Left lung (tissue), 10 donors: Measurements from ENCODE around the gene PTPRA. TPM values are rescaled to one million over a fixed set of nuclear protein-coding genes. Genes with fewer than 3 reads are reported as not detected.
"Not testable (repeated sequence)": the region's sequence is repeated elsewhere in the genome, so short reads cannot be mapped to it uniquely, and the experiment has no call there.

Experiments
- ATAC-seq: fragments of 200-7000 bp; cut with Tn5 transposase; one replicate; pipeline ENCODE4 v1.9.1; 2020; ENCODE audit warnings: moderate library complexity
- DNase-seq, 4 donors: peaks; one replicate each; pipeline ENCODE4 v3.0.0-alpha.2; 2013 to 2020
- H3K27ac ChIP-seq, 2 donors: fragments of 200-600 bp; sonication (generic) in 1 of 2; one replicate each; pipeline versions ENCODE4 v1.5.0 to v1.8.0; 2020 to 2021
- H3K27me3 ChIP-seq, 2 donors: fragments of 200-600 bp; sonication (generic) in 1 of 2; one replicate each; pipeline versions ENCODE4 v1.5.0 to v1.8.0; 2020 to 2021
- H3K36me3 ChIP-seq, 2 donors: fragments of 200-600 bp; sonication (generic) in 1 of 2; one replicate each; pipeline versions ENCODE4 v1.5.0 to v1.8.0; 2020 to 2021
- H3K4me1 ChIP-seq, 2 donors: fragments of 200-600 bp; one replicate each; pipeline ENCODE4 v1.8.0; 2021
- H3K4me3 ChIP-seq, 2 donors: fragments of 200-600 bp; sonication (generic) in 1 of 2; one replicate each; pipeline versions ENCODE4 v1.5.0 to v1.8.0; 2020 to 2021; ENCODE audit warnings: mild to moderate bottlenecking in 1 of 2
- H3K9me3 ChIP-seq, 2 donors: fragments of 200-600 bp; sonication (generic) in 1 of 2; one replicate each; pipeline versions ENCODE4 v1.5.0 to v1.8.0; 2020 to 2021
- intact Hi-C, 2 donors: fragments of 100-400 bp; cut with DNase I; formaldehyde crosslinking; loops; one replicate each; pipeline versions ENCODE4 v1.11.2 to v1.14.2; 2022
- polyA plus RNA-seq, 6 donors: library from polyadenylated mRNA; unstranded; fragments of 120-200 nt; gene quantifications; one replicate each; pipeline ENCODE4 v1.2.1, GENCODE V29; 2013; ENCODE audit not compliant: insufficient read length in 6 of 6
- total RNA-seq, 2 donors: library from RNA; stranded (reverse); fragmentation: NEBNext Ultra II Directional; extraction: Animal tissue kit (Norgen Biotek cat#: 25700); gene quantifications; one replicate each; pipeline ENCODE4 v1.2.1, GENCODE V29; 2021
- TF ChIP-seq, protein P1 (sequence below), 2 donors: fragments of 200-600 bp; sonication (generic) in 1 of 2; IDR thresholded peaks; one replicate each; pipeline versions ENCODE4 v1.5.0 to v1.8.0; 2021; ENCODE audit warnings: antibody characterized with exemption in 2 of 2
- donor health status: DM: no; HTN: yes; CAD: no.
- donor health status: DM: no; HTN: no; CAD: no.

The PTPRA gene
- total and polyA plus RNA-seq, 8 donors: 51.0 to 88.1 (median 78.6) TPM

- H3K36me3 ChIP-seq: peaks cover 0 to 72% of the 10 kb centered on the region in 2 donors
- no peak for DNase-seq
- no peak overlapping the region for H3K4me3 ChIP-seq
- H3K4me1 ChIP-seq: no peaks in the 10 kb centered on the region
- ATAC-seq: no peak
- TF ChIP-seq, protein P1, sequence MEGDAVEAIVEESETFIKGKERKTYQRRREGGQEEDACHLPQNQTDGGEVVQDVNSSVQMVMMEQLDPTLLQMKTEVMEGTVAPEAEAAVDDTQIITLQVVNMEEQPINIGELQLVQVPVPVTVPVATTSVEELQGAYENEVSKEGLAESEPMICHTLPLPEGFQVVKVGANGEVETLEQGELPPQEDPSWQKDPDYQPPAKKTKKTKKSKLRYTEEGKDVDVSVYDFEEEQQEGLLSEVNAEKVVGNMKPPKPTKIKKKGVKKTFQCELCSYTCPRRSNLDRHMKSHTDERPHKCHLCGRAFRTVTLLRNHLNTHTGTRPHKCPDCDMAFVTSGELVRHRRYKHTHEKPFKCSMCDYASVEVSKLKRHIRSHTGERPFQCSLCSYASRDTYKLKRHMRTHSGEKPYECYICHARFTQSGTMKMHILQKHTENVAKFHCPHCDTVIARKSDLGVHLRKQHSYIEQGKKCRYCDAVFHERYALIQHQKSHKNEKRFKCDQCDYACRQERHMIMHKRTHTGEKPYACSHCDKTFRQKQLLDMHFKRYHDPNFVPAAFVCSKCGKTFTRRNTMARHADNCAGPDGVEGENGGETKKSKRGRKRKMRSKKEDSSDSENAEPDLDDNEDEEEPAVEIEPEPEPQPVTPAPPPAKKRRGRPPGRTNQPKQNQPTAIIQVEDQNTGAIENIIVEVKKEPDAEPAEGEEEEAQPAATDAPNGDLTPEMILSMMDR (IDR thresholded peaks at IDR 0.05): no peak
- no peaks in the 10 kb centered on the region for H3K9me3 ChIP-seq
- H3K27me3 ChIP-seq: no peaks in the 10 kb centered on the region
- no peak overlapping the region for H3K27ac ChIP-seq
- intact Hi-C loops: no loop called here
These were observed 138.5 kb downstream of the PTPRA start for GRCh38 chr20:3011752-3012151.

- H3K36me3 ChIP-seq: peaks cover 0 to 63% of the 10 kb centered on the region in 2 donors
- no peak overlapping the region for H3K4me3 ChIP-seq
- H3K27ac ChIP-seq: no peak overlapping the region
- ATAC-seq (no peak), DNase-seq (no peak)
- intact Hi-C loops: no loop called here
- TF ChIP-seq, protein P1 (IDR thresholded peaks at IDR 0.05): no peak
- no peaks in the 10 kb centered on the region for H3K4me1 ChIP-seq
- H3K9me3 ChIP-seq: no peaks in the 10 kb centered on the region
- H3K27me3 ChIP-seq: no peaks in the 10 kb centered on the region
These were observed 140.5 kb downstream of the PTPRA start for GRCh38 chr20:3013771-3014170.

- Histone ChIP-seq H3K27me3 (no peaks in the 10 kb centered on the region), H3K4me3 (no peak overlapping the region), H3K4me1 (no peaks in the 10 kb centered on the region), H3K27ac (no peak overlapping the region), H3K36me3 (peaks cover 0 to 61% of the 10 kb centered on the region in 2 donors), H3K9me3 (no peaks in the 10 kb centered on the region)
- no peak for DNase-seq
- TF ChIP-seq, protein P1 (IDR thresholded peaks at IDR 0.05): no peak
- intact Hi-C loops: no loop called here
- ATAC-seq: no peak
These were observed 140.9 kb downstream of the PTPRA start for GRCh38 chr20:3014179-3014578.

DNA sequence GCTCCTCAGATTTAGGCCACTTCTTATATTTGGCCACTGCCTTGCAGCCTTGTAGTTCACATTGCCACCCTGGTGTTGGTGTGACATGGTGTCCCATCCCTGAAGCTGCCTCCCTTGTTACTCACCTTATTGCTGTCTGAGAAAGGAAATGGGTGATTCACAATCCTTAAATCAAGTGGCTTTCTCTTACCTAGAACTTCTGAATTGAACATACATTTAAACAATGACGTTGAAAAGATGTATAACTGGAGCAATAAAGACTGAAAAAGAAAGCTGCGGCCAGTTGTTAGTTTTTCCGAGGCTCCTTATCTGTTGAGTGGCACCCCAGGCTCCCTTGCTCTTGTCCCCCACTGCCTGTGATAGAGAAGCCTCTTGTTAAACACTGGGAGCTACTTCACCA lies 141.4 kb downstream of the PTPRA start:
- Histone ChIP-seq H3K4me3 (no peak overlapping the region), H3K9me3 (no peaks in the 10 kb centered on the region), H3K27me3 (no peaks in the 10 kb centered on the region), H3K36me3 (peaks cover 0 to 57% of the 10 kb centered on the region in 2 donors), H3K27ac (no peak overlapping the region), H3K4me1 (no peaks in the 10 kb centered on the region)
- ATAC-seq (no peak), DNase-seq (no peak)
- intact Hi-C loops: no loop called here
- TF ChIP-seq, protein P1 (IDR thresholded peaks at IDR 0.05): no peak

- H3K27ac ChIP-seq, ATAC-seq, H3K27me3 ChIP-seq, DNase-seq, intact Hi-C loops, H3K4me1 ChIP-seq, H3K4me3 ChIP-seq, H3K9me3 ChIP-seq: not testable (repeated sequence)
- H3K36me3 ChIP-seq: peaks cover 0 to 51% of the 10 kb centered on the region in 2 donors
These were observed 142.0 kb downstream of the PTPRA start for GRCh38 chr20:3015302-3015701.

DNA sequence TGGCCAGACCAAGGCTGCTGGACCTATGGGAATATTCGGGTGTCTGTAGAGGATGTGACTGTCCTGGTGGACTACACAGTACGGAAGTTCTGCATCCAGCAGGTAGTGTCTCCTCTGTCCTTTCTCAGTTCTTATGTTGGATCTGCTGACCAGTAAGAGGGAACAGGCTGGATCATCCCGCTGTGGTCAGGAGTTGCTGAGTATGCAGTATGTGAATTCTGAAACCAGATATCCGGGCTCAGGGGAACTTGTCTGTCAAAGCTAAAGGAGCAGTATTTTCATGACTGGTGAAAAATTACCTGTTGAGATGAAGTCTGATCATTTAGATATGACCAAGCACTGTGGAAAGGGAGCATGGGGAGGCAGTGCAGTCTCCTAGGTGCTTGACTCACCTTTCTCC lies 148.0 kb downstream of the PTPRA start:
- no peak overlapping the region for H3K4me3 ChIP-seq
- TF ChIP-seq, protein P1 (IDR thresholded peaks at IDR 0.05): no peak
- H3K36me3 ChIP-seq: peaks cover 0 to 72% of the 10 kb centered on the region in 2 donors
- DNase-seq (no peak), ATAC-seq (no peak)
- H3K27me3 ChIP-seq: no peaks in the 10 kb centered on the region
- intact Hi-C loops: no loop called here
- no peak overlapping the region for H3K27ac ChIP-seq
- H3K4me1 ChIP-seq: no peaks in the 10 kb centered on the region
- no peaks in the 10 kb centered on the region for H3K9me3 ChIP-seq
